OCI-LY3 (cell line): ENCODE data around the gene TMEM129.

Experiments
- H2AFZ ChIP-seq: fragments of 200-600, 300-600 bp; shearing (Covaris generic); 2 replicates; pipeline ENCODE4 v1.6.0; 2014; ENCODE audit warnings: antibody characterized with exemption, low read depth, low read length
- H3K27ac ChIP-seq: fragments of 200-600, 300-600 bp; sonication (generic); 2 replicates; pipeline ENCODE4 v1.5.1; 2014; ENCODE audit warnings: mild to moderate bottlenecking, low read length, moderate library complexity, mixed read lengths
- H3K27me3 ChIP-seq: fragments of 200-600, 300-600 bp; sonication (generic); 2 replicates; pipeline ENCODE4 v1.6.1; 2014; ENCODE audit warnings: low read depth, low read length, mixed read lengths
- H3K36me3 ChIP-seq: fragments of 200-600, 300-600 bp; sonication (generic); replicated peaks from 2 replicates; pipeline ENCODE3; 2014; ENCODE audit warnings: low read depth, low read length, mixed read lengths
- H3K4me1 ChIP-seq: fragments of 300-600, 200-600 bp; sonication (generic); 2 replicates; pipeline ENCODE4 v1.6.1; 2014; ENCODE audit warnings: low read length, mixed read lengths
- H3K4me2 ChIP-seq: fragments of 200-600, 300-600 bp; sonication (generic); 2 replicates; pipeline ENCODE4 v1.6.1; 2014; ENCODE audit warnings: low read length, mixed read lengths
- H3K4me3 ChIP-seq: fragments of 300-600, 200-600 bp; sonication (generic); 2 replicates; pipeline ENCODE4 v1.5.1; 2014; ENCODE audit warnings: antibody characterized with exemption, mild to moderate bottlenecking, low read length, moderate library complexity
- H3K79me2 ChIP-seq: fragments of 300-600, 200-600 bp; shearing (Covaris generic); 2 replicates; pipeline ENCODE4 v1.6.1; 2014; ENCODE audit warnings: mild to moderate bottlenecking, low read length, mixed read lengths
- H3K9ac ChIP-seq: fragments of 300-600, 200-600 bp; shearing (Covaris generic); 2 replicates; pipeline ENCODE4 v1.6.0; 2014; ENCODE audit warnings: mild to moderate bottlenecking, low read length, moderate library complexity
- H3K9me3 ChIP-seq: fragments of 200-600, 300-600 bp; shearing (Covaris generic); 2 replicates; pipeline ENCODE4 v1.6.1; 2014; ENCODE audit warnings: low read length, mixed read lengths; ENCODE audit not compliant: insufficient read depth
- H4K20me1 ChIP-seq: fragments of 200-600, 300-600 bp; sonication (generic); 2 replicates; pipeline ENCODE4 v1.6.1; 2016; ENCODE audit warnings: low read length, mixed read lengths; ENCODE audit not compliant: insufficient read depth
- CTCF ChIP-seq: fragments of 200-600, 300-600 bp; sonication (generic); IDR thresholded peaks from 2 replicates; pipeline ENCODE4 v1.5.1; 2014; ENCODE audit warnings: antibody characterized with exemption, low read length, low read depth
- EZH2phosphoT487 ChIP-seq: fragments of 200-600 bp; shearing (Covaris generic); IDR thresholded peaks from 2 replicates; pipeline ENCODE4 v1.6.1; 2018; ENCODE audit warnings: antibody characterized with exemption, mixed run types, low read depth

The TMEM129 gene

DNA sequence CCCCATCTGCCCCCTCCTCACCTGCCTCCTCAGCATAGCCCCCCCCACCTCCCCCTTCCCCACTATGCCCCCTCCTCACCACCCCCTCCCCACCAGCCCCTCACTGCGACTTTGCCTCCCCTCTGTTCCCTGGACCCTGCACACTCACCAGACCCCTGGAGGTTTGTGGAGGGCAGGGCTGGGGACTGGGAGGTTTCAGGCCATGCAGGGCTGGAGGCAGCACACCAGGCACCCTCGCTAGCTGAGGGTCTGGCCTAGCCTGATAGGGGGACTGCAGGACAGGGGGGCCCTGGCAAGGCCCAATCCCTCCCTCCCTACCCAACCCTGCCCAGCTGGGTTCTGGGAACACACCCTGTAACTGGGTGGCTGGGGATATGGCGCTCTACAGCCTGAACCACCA is 28.2 kb upstream of the TMEM129 start:
- no peak for TF ChIP-seq EZH2phosphoT487
- Histone ChIP-seq H3K9me3 (no peaks in the 10 kb centered on the region), H3K27me3 (no peaks in the 10 kb centered on the region), H2AFZ (no peak overlapping the region), H3K4me2 (no peak overlapping the region), H3K4me1 (peaks cover 21% of the 10 kb centered on the region), H3K36me3 (peaks cover 9% of the 10 kb centered on the region), H3K27ac (no peak overlapping the region), H3K79me2 (no peaks in the 10 kb centered on the region), H4K20me1 (no peaks in the 10 kb centered on the region), H3K9ac (no peak overlapping the region), H3K4me3 (no peak overlapping the region)

DNA sequence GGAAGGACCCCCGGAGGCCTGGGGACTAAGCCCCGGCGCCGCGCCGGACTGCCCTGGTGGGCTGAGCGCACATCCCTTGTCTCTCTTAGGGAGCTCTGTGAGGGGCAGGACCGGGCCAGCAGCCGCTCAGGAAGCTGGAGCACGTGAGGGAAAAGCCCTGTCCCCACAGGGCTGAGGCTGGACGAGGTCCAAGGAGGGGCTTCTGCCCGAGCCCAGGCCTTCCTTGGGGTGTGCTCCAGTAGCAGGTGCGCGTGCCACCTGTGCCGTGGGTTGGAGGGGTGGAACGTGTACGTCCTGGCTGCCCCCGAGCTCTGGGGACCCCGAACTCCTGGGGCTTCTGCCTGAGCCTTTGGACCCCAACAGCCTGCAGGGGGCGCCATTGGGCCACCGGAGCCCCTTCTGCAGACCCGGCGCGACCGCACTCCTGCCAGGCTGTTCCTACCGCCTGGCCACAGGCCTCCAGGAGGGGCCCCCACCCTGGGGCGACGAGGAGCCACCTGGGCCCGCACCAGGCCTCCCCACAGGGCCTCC is 27.4 kb upstream of the TMEM129 start:
- Histone ChIP-seq H3K27ac (no peak overlapping the region), H3K9me3 (no peaks in the 10 kb centered on the region), H4K20me1 (no peaks in the 10 kb centered on the region), H2AFZ (peak overlapping the region; percentile 89), H3K36me3 (peaks cover 9% of the 10 kb centered on the region), H3K4me3 (peak overlapping the region; percentile 77), H3K9ac (peak overlapping the region; percentile 43; the same call in 1 of the 2 replicates), H3K4me1 (peaks cover 18% of the 10 kb centered on the region), H3K4me2 (peak overlapping the region; percentile 98), H3K79me2 (no peaks in the 10 kb centered on the region), H3K27me3 (no peaks in the 10 kb centered on the region)
- TF ChIP-seq CTCF (peak; percentile 83), EZH2phosphoT487 (no peak)

DNA sequence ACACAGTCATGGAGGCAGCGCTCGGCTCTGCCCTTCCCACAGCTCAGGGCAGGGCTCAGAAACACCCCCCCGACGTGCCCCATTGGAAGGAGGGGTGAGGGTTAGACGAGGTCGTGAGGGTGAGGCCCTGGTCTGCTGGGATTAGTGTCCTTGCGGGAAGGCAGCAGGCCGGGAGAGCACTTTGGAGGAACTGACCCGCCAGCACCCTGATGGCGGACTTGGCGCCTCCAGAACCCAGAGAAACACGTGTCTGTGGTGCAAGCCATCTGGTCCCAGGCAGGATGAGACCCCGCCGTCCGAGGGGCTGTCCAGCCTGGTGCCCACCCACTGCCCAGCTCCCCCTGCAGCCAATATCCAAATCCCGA is 26.5 kb upstream of the TMEM129 start:
- Histone ChIP-seq H3K36me3 (peaks cover 9% of the 10 kb centered on the region), H3K4me3 (no peak overlapping the region), H3K4me1 (peaks cover 10% of the 10 kb centered on the region), H4K20me1 (no peaks in the 10 kb centered on the region), H3K4me2 (no peak overlapping the region), H3K27me3 (no peaks in the 10 kb centered on the region), H3K9ac (no peak overlapping the region), H3K27ac (no peak overlapping the region), H2AFZ (no peak overlapping the region), H3K9me3 (no peaks in the 10 kb centered on the region), H3K79me2 (no peaks in the 10 kb centered on the region)
- TF ChIP-seq CTCF = no peak
- no peak for TF ChIP-seq EZH2phosphoT487

GRCh38 chr4:1746919-1747602 is 25.9 kb upstream of the TMEM129 start:
- H3K4me1 ChIP-seq = peaks cover 5% of the 10 kb centered on the region
- no peaks in the 10 kb centered on the region for H3K9me3 ChIP-seq
- no peaks in the 10 kb centered on the region for H3K79me2 ChIP-seq
- TF ChIP-seq EZH2phosphoT487 (no peak), CTCF (no peak)
- H3K36me3 ChIP-seq = peaks cover 11% of the 10 kb centered on the region
- H4K20me1 ChIP-seq = no peaks in the 10 kb centered on the region
- H3K4me3 ChIP-seq = no peak overlapping the region
- no peak overlapping the region for H2AFZ ChIP-seq
- H3K9ac ChIP-seq = no peak overlapping the region
- H3K27ac ChIP-seq = no peak overlapping the region
- no peak overlapping the region for H3K4me2 ChIP-seq
- H3K27me3 ChIP-seq = no peaks in the 10 kb centered on the region
